ENCODE data around the gene SUCLG2. TPM values are rescaled to one million over a fixed set of nuclear protein-coding genes. Genes with fewer than 3 reads are reported as not detected.

Gene SUCLG2
- total RNA-seq, 1 donor: 56.8 TPM

GRCh38 chr3:67470207-67470606 is 184.2 kb downstream of the SUCLG2 start:
- no peaks in the 10 kb centered on the region for H3K4me1 ChIP-seq (ENCODE audit: insufficient read depth, low read length)
- H3K9me3 ChIP-seq (ENCODE audit: low read depth, low read length): no peaks in the 10 kb centered on the region
- DNase-seq (ENCODE audit: insufficient read length, low spot score, missing footprints): no peak

GRCh38 chr3:67468511-67468910 is 185.9 kb downstream of the SUCLG2 start:
- no peaks in the 10 kb centered on the region for H4K20me1 ChIP-seq (ENCODE audit: insufficient read depth, low read length)
- no peaks in the 10 kb centered on the region for H3K79me2 ChIP-seq (ENCODE audit: insufficient read depth, low read length)
- no peak overlapping the region for H3K4me3 ChIP-seq (ENCODE audit: insufficient read depth, low read length)
- H3K27ac ChIP-seq (ENCODE audit: low read depth, low read length): no peak overlapping the region
- H3K4me2 ChIP-seq (ENCODE audit: insufficient read depth, low read length): no peak overlapping the region
- no peak for DNase-seq (ENCODE audit: insufficient read length, low spot score, missing footprints)
- H3K4me1 ChIP-seq (ENCODE audit: insufficient read depth, low read length): no peaks in the 10 kb centered on the region
- H3K27me3 ChIP-seq (ENCODE audit: insufficient read depth, low read length): no peaks in the 10 kb centered on the region
- H3K9me3 ChIP-seq (ENCODE audit: low read depth, low read length): no peaks in the 10 kb centered on the region
- TF ChIP-seq CTCF (IDR thresholded peaks at IDR 0.05; ENCODE audit: extremely low read depth, low read depth, low read length): no peak
- H3K36me3 ChIP-seq (ENCODE audit: insufficient read depth, low read length): no peaks in the 10 kb centered on the region
- no peak overlapping the region for H2AFZ ChIP-seq (ENCODE audit: low read length)

More at GRCh38 chr3:67470207-67470606, 184.2 kb downstream of the SUCLG2 start:
- H3K4me2 ChIP-seq (ENCODE audit: insufficient read depth, low read length): no peak overlapping the region
- H3K36me3 ChIP-seq (ENCODE audit: insufficient read depth, low read length): no peaks in the 10 kb centered on the region
- no peaks in the 10 kb centered on the region for H4K20me1 ChIP-seq (ENCODE audit: insufficient read depth, low read length)
- no peak overlapping the region for H3K4me3 ChIP-seq (ENCODE audit: insufficient read depth, low read length)
- no peak for TF ChIP-seq CTCF (IDR thresholded peaks at IDR 0.05; ENCODE audit: extremely low read depth, low read depth, low read length)
- no peaks in the 10 kb centered on the region for H3K79me2 ChIP-seq (ENCODE audit: insufficient read depth, low read length)
- no peaks in the 10 kb centered on the region for H3K27me3 ChIP-seq (ENCODE audit: insufficient read depth, low read length)
- no peak overlapping the region for H2AFZ ChIP-seq (ENCODE audit: low read length)
- H3K27ac ChIP-seq (ENCODE audit: low read depth, low read length): no peak overlapping the region

- no peak for TF ChIP-seq CTCF (IDR thresholded peaks at IDR 0.05; ENCODE audit: extremely low read depth, low read depth, low read length)
- no peaks in the 10 kb centered on the region for H3K9me3 ChIP-seq (ENCODE audit: low read depth, low read length)
- H3K27ac ChIP-seq (ENCODE audit: low read depth, low read length): no peak overlapping the region
- H3K4me3 ChIP-seq (ENCODE audit: insufficient read depth, low read length): no peak overlapping the region
- H2AFZ ChIP-seq (ENCODE audit: low read length): no peak overlapping the region
- H3K27me3 ChIP-seq (ENCODE audit: insufficient read depth, low read length): no peaks in the 10 kb centered on the region
- H3K79me2 ChIP-seq (ENCODE audit: insufficient read depth, low read length): no peaks in the 10 kb centered on the region
- H3K4me2 ChIP-seq (ENCODE audit: insufficient read depth, low read length): no peak overlapping the region
- no peaks in the 10 kb centered on the region for H3K36me3 ChIP-seq (ENCODE audit: insufficient read depth, low read length)
- H4K20me1 ChIP-seq (ENCODE audit: insufficient read depth, low read length): no peaks in the 10 kb centered on the region
- DNase-seq (ENCODE audit: insufficient read length, low spot score, missing footprints): no peak
- H3K4me1 ChIP-seq (ENCODE audit: insufficient read depth, low read length): peaks cover 10% of the 10 kb centered on the region
These were observed 190.8 kb downstream of the SUCLG2 start for GRCh38 chr3:67463656-67464055.

- no peaks in the 10 kb centered on the region for H3K27me3 ChIP-seq (ENCODE audit: insufficient read depth, low read length)
- H3K4me1 ChIP-seq (ENCODE audit: insufficient read depth, low read length): peaks cover 10% of the 10 kb centered on the region
- H2AFZ ChIP-seq (ENCODE audit: low read length): no peak overlapping the region
- no peak overlapping the region for H3K4me3 ChIP-seq (ENCODE audit: insufficient read depth, low read length)
- no peaks in the 10 kb centered on the region for H3K79me2 ChIP-seq (ENCODE audit: insufficient read depth, low read length)
- H3K9me3 ChIP-seq (ENCODE audit: low read depth, low read length): no peaks in the 10 kb centered on the region
- DNase-seq (ENCODE audit: insufficient read length, low spot score, missing footprints): peak; percentile 8
- no peaks in the 10 kb centered on the region for H4K20me1 ChIP-seq (ENCODE audit: insufficient read depth, low read length)
- H3K36me3 ChIP-seq (ENCODE audit: insufficient read depth, low read length): no peaks in the 10 kb centered on the region
- H3K4me2 ChIP-seq (ENCODE audit: insufficient read depth, low read length): no peak overlapping the region
- no peak overlapping the region for H3K27ac ChIP-seq (ENCODE audit: low read depth, low read length)
- no peak for TF ChIP-seq CTCF (IDR thresholded peaks at IDR 0.05; ENCODE audit: extremely low read depth, low read depth, low read length)
These were observed 192.2 kb downstream of the SUCLG2 start for GRCh38 chr3:67462187-67462586.
